Left ventricle myocardium inferior (tissue), 1 donor: ENCODE data around the gene RAPGEF6. TPM values are rescaled to one million over a fixed set of nuclear protein-coding genes. Genes with fewer than 3 reads are reported as not detected.

Experiments
- DNase-seq: peaks from one replicate; pipeline ENCODE4 v3.0.0-alpha.2; 2020
- H3K27ac ChIP-seq: fragments of 200-600 bp; replicated peaks from 2 replicates; pipeline ENCODE4 v1.8.0; 2021
- H3K27me3 ChIP-seq: fragments of 200-600 bp; 2 replicates; pipeline ENCODE4 v1.8.0; 2021; ENCODE audit warnings: low read depth
- H3K36me3 ChIP-seq: fragments of 200-600 bp; 2 replicates; pipeline ENCODE4 v1.8.0; 2021
- H3K4me1 ChIP-seq: fragments of 200-600 bp; 2 replicates; pipeline ENCODE4 v1.8.0; 2021
- H3K4me3 ChIP-seq: fragments of 200-600 bp; 2 replicates; pipeline ENCODE4 v1.8.0; 2021; ENCODE audit warnings: mild to moderate bottlenecking, moderate library complexity
- H3K9me3 ChIP-seq: fragments of 200-600 bp; replicated peaks from 2 replicates; pipeline ENCODE4 v1.8.0; 2021
- intact Hi-C: fragments of 100-400 bp; cut with micrococcal nuclease; formaldehyde crosslinking; loops from one replicate; pipeline ENCODE4 v1.11.0; 2022
- total RNA-seq: library from RNA; stranded (reverse); fragmentation: NEBNext Ultra II Directional; extraction: Animal tissue kit (Norgen Biotek cat#: 25700); gene quantifications from one replicate; pipeline ENCODE4 v1.2.1, GENCODE V29; 2021
- TF ChIP-seq, protein P1 (sequence below): fragments of 200-600 bp; IDR thresholded peaks from 2 replicates; pipeline ENCODE4 v1.8.0; 2021; ENCODE audit warnings: antibody characterized with exemption, mild to moderate bottlenecking, borderline replicate concordance
- donor health status: DM: no; HTN: yes; CAD: no; lungs with severe emphysema.

The RAPGEF6 gene
- total RNA-seq, 1 donor from 2014 or later, result 9.6 TPM

DNA sequence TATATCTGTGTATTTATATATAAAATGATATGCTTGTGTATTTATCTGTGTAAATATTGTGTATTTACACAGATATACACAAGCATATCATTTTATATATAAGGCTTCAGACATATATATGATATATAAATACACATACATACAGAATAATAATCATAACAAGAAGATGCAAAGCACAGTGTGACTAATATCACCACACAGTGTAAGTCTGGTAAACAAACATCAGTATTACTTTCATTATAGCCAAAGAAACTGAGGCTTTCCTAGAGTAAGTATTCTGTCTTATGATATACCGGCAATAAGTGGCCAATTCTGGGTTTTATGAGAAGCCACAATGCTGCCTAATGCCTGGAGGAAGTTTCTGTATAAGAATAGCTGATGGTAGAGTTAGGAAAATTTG, 29.9 kb upstream of the RAPGEF6 start:
- Histone ChIP-seq H3K27me3 (no peaks in the 10 kb centered on the region), H3K9me3 (peaks cover 15% of the 10 kb centered on the region), H3K4me3 (no peak overlapping the region), H3K4me1 (peaks cover 12% of the 10 kb centered on the region), H3K36me3 (peaks cover 70% of the 10 kb centered on the region), H3K27ac (no peak overlapping the region)
- TF ChIP-seq, protein P1, sequence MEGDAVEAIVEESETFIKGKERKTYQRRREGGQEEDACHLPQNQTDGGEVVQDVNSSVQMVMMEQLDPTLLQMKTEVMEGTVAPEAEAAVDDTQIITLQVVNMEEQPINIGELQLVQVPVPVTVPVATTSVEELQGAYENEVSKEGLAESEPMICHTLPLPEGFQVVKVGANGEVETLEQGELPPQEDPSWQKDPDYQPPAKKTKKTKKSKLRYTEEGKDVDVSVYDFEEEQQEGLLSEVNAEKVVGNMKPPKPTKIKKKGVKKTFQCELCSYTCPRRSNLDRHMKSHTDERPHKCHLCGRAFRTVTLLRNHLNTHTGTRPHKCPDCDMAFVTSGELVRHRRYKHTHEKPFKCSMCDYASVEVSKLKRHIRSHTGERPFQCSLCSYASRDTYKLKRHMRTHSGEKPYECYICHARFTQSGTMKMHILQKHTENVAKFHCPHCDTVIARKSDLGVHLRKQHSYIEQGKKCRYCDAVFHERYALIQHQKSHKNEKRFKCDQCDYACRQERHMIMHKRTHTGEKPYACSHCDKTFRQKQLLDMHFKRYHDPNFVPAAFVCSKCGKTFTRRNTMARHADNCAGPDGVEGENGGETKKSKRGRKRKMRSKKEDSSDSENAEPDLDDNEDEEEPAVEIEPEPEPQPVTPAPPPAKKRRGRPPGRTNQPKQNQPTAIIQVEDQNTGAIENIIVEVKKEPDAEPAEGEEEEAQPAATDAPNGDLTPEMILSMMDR, result no peak
- DNase-seq, result no peak
- intact Hi-C loops, result no loop called here

DNA sequence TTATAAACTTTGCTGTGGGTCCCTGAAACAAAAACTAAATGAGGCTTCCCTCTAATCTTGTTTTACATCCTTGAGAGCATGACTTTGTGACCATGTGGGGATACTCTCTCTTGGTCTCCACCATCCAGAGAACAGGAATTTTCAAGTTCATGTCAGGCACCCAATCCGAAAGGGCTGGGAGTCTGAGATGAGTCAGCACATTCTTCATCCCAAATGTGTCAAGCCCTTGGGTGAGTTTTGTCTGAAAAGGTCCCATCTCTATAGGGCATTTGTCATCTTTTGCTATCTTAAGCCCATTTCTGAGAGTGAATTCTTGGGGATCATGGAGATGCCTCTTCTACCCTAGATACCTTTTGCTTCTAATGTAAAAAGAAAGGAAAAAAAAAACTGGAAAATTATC, 26.9 kb upstream of the RAPGEF6 start:
- intact Hi-C loops, result no loop called here
- Histone ChIP-seq H3K27me3 (no peaks in the 10 kb centered on the region), H3K27ac (no peak overlapping the region), H3K4me3 (no peak overlapping the region), H3K9me3 (peaks cover 18% of the 10 kb centered on the region), H3K36me3 (peaks cover 69% of the 10 kb centered on the region), H3K4me1 (peaks cover 9% of the 10 kb centered on the region)
- TF ChIP-seq, protein P1, result no peak
- no peak for DNase-seq

DNA sequence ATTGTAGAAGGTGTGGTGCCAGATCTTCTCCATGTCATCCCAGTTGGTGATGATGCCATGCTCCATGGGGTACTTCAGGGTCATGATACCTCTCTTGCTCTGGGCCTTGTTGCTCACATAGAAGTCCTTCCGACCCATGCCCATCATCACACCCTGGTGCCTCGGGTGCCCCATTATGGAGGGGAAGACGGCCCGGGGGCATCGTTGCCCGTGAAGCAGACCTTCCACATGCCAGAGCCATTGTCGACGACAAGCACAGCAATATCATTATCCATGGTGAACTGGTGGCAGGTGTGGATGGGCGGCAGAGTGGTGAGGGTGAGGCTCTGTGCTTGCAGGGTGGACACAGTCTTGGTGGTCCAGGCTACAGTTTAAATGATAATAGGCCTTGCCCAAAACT, 24.8 kb upstream of the RAPGEF6 start:
- DNase-seq, result no peak
- Histone ChIP-seq H3K4me1 (peaks cover 9% of the 10 kb centered on the region), H3K27me3 (no peaks in the 10 kb centered on the region), H3K27ac (no peak overlapping the region), H3K9me3 (peaks cover 18% of the 10 kb centered on the region), H3K4me3 (no peak overlapping the region), H3K36me3 (peaks cover 71% of the 10 kb centered on the region)
- TF ChIP-seq, protein P1, result no peak
- intact Hi-C loops, result no loop called here

DNA sequence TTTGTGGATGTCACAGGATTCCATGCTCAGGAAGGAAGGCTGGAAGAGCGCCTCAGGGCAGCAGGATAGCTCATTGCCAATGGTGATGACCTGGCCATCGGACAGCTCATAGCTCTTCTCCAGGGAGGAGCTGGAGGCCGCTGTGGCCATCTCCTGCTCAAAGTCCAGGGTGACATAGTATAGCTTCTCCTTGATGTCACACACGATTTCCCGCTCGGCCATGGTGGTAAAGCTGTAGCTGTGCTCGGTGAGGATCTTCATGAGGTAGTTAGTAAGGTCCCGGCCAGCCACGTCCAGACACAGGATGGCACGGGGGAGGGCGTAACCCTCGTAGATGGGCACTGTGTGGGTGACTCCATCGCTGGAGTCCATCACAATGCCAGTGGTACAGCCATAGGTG, 24.3 kb upstream of the RAPGEF6 start:
- TF ChIP-seq, protein P1, result no peak
- H3K36me3 ChIP-seq, result peaks cover 74% of the 10 kb centered on the region
- H3K27me3 ChIP-seq, result no peaks in the 10 kb centered on the region
- no peak for DNase-seq
- intact Hi-C loops, result no loop called here
- no peak overlapping the region for H3K27ac ChIP-seq
- peaks cover 18% of the 10 kb centered on the region for H3K9me3 ChIP-seq
- no peak overlapping the region for H3K4me3 ChIP-seq
- peaks cover 9% of the 10 kb centered on the region for H3K4me1 ChIP-seq

DNA sequence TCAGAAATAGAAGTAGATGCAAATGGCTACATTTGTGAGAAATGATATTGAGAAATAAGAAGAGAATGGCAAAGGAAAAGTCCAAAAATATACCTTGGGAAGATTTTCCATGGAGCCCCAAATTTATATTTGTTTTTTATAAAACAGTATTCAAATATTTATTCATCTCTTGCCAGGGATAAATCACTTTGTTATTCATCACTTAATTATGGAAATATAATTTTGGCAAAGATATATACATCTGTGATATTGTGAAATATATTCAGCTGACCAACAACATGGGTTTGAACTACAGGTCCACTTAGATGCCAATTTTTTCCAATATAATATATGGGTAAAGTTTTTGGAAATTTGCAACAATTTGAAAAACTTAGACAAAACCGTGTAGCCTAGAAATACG, 19.7 kb upstream of the RAPGEF6 start:
- Histone ChIP-seq H3K27ac (no peak overlapping the region), H3K9me3 (peaks cover 2% of the 10 kb centered on the region), H3K4me1 (peaks cover 9% of the 10 kb centered on the region), H3K4me3 (no peak overlapping the region), H3K36me3 (peaks cover 74% of the 10 kb centered on the region), H3K27me3 (no peaks in the 10 kb centered on the region)
- intact Hi-C loops, result no loop called here
- TF ChIP-seq, protein P1, result no peak
- DNase-seq, result no peak

DNA sequence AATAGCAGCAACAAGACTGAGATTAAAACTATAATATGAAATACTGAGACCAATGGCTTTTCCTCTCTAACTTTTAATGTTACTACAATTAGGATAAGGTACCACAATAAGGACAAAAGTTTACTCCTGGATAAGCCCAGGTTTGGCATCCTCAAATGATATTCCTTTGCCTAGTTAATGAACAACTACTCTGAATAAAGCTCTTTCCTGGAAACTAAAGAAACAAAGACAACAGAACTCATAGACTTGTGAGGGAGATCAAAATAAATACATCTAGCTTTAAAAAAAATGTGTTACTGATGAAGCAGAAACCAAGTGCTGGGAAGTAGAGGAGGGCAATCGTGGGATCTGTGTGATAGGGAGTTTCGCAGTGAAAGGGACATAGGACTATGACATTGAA, 19.3 kb upstream of the RAPGEF6 start:
- TF ChIP-seq, protein P1, result no peak
- Histone ChIP-seq H3K4me3 (no peak overlapping the region), H3K36me3 (peaks cover 74% of the 10 kb centered on the region), H3K9me3 (no peaks in the 10 kb centered on the region), H3K4me1 (peaks cover 9% of the 10 kb centered on the region), H3K27ac (no peak overlapping the region), H3K27me3 (no peaks in the 10 kb centered on the region)
- intact Hi-C loops, result no loop called here
- DNase-seq, result no peak
